Karpas-422 (cell line): ENCODE results near the gene C1orf115. TPM values are rescaled to one million over a fixed set of nuclear protein-coding genes. Genes with fewer than 3 reads are reported as not detected.
"Not testable (repeated sequence)": the region's sequence is repeated elsewhere in the genome, so short reads cannot be mapped to it uniquely, and the experiment has no call there.

Source experiments
- DNase-seq: peaks from one replicate; pipeline ENCODE4 v3.0.0-alpha.2; 2015
- H2AFZ ChIP-seq: fragments of 200-600 bp; sonication (generic); 2 replicates; pipeline ENCODE4 v1.6.1; 2014; ENCODE audit warnings: antibody characterized with exemption, low read length, mixed read lengths
- H3K27ac ChIP-seq: fragments of 200-600 bp; sonication (generic); 2 replicates; pipeline ENCODE4 v1.5.1; 2014; ENCODE audit warnings: mild to moderate bottlenecking, low read length, moderate library complexity
- H3K27me3 ChIP-seq: fragments of 200-600 bp; sonication (generic); 2 replicates; pipeline ENCODE4 v1.6.1; 2014; ENCODE audit warnings: low read length, mixed read lengths
- H3K36me3 ChIP-seq: fragments of 200-600 bp; sonication (generic); 2 replicates; pipeline ENCODE4 v1.6.1; 2014; ENCODE audit warnings: low read length, mixed read lengths; ENCODE audit not compliant: insufficient read depth
- H3K4me1 ChIP-seq: fragments of 200-600 bp; sonication (generic); 2 replicates; pipeline ENCODE4 v1.6.1; 2014; ENCODE audit warnings: mild to moderate bottlenecking, low read length, mixed read lengths
- H3K4me2 ChIP-seq: fragments of 200-600 bp; sonication (generic); 2 replicates; pipeline ENCODE4 v1.6.1; 2014; ENCODE audit warnings: low read length, low read depth, mild to moderate bottlenecking; ENCODE audit not compliant: poor library complexity, severe bottlenecking
- H3K4me3 ChIP-seq: fragments of 200-600 bp; sonication (generic); 2 replicates; pipeline ENCODE4 v1.5.1; 2014; ENCODE audit warnings: mild to moderate bottlenecking, antibody characterized with exemption, low read length, mixed read lengths
- H3K79me2 ChIP-seq: fragments of 200-600 bp; sonication (generic); 2 replicates; pipeline ENCODE4 v1.6.1; 2014; ENCODE audit warnings: mild to moderate bottlenecking, low read length, mixed read lengths
- H3K9ac ChIP-seq: fragments of 200-600 bp; sonication (generic); 2 replicates; pipeline ENCODE4 v1.6.0; 2014; ENCODE audit warnings: low read length
- H3K9me2 ChIP-seq: fragments of 200-600 bp; sonication (generic), shearing (Covaris generic); replicated peaks from 2 replicates; pipeline ENCODE4 v1.6.0; 2014; ENCODE audit warnings: mild to moderate bottlenecking, low read length, moderate library complexity; ENCODE audit not compliant: insufficient read depth
- H3K9me3 ChIP-seq: fragments of 300-700, 200-600 bp; sonication (generic); 2 replicates; pipeline ENCODE4 v1.6.1; 2014; ENCODE audit warnings: low read length, mixed read lengths
- H4K20me1 ChIP-seq: fragments of 200-600 bp; sonication (generic); 2 replicates; pipeline ENCODE4 v1.6.1; 2014; ENCODE audit warnings: mild to moderate bottlenecking, antibody characterized with exemption, low read length, low read depth; ENCODE audit not compliant: insufficient read depth
- total RNA-seq: library from RNA; depleted of rRNA; stranded (reverse); fragments of >200 nt; shearing (Covaris generic); gene quantifications from 2 replicates; pipeline ENCODE4 v1.2.3, GENCODE V29; 2014; ENCODE audit warnings: low replicate concordance

C1orf115 gene
- total RNA-seq, 1 experiment from 2014 or later: not detected

DNA sequence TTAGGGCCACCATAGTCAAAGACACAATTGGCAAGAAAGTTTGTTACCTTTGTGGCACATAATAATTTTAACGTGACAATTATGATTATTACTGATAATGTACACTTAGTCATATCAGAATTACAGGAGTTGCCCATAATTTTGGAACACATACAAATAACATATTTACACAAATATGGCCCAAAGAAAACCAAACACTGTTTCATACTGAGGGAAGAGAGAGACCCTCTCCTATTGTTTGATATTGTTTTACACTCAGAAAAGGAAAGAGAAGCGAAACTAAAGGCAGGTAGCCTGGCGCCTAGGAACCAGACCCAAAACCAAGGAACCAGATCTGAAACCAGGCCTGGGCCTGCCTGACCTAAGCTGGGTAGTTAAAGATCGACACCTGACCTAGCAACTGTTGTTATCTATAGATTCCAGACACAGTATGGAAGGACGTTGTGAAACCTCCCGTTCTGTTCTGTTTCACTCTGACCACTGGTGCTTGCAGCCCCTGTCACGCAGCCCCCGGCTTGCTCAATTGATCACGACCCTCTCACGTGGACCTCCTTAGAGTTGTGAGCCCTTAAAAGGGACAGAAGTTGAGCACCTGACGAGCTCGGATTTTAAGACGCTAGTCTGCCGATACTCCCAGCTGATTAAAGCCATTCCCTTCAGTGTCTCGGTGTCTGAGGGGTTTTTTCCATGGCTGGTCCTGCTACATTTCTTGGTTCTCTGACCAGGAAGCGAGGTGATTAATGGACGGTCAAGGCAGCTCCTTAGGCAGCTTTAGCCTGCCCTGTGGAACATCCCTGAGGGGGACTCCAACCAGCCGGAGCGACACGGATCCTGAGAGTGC lies 27.9 kb downstream of the C1orf115 start:
- H2AFZ ChIP-seq: peak overlapping the region; percentile 83
- H3K9me2 ChIP-seq: no peaks in the 10 kb centered on the region
- H3K36me3 ChIP-seq: no peaks in the 10 kb centered on the region
- no peaks in the 10 kb centered on the region for H3K79me2 ChIP-seq
- no peaks in the 10 kb centered on the region for H3K27me3 ChIP-seq
- no peaks in the 10 kb centered on the region for H4K20me1 ChIP-seq
- peak overlapping the region; percentile 36 for H3K4me2 ChIP-seq
- H3K9me3 ChIP-seq: no peaks in the 10 kb centered on the region
- peak overlapping the region; percentile 6; the same call in 1 of the 2 replicates for H3K4me3 ChIP-seq
- H3K9ac ChIP-seq: peak overlapping the region; percentile 31; the same call in 1 of the 2 replicates
- no peak for DNase-seq
- H3K4me1 ChIP-seq: peaks cover 21% of the 10 kb centered on the region
- H3K27ac ChIP-seq: peak overlapping the region; percentile 1; the same call in 1 of the 2 replicates

DNA sequence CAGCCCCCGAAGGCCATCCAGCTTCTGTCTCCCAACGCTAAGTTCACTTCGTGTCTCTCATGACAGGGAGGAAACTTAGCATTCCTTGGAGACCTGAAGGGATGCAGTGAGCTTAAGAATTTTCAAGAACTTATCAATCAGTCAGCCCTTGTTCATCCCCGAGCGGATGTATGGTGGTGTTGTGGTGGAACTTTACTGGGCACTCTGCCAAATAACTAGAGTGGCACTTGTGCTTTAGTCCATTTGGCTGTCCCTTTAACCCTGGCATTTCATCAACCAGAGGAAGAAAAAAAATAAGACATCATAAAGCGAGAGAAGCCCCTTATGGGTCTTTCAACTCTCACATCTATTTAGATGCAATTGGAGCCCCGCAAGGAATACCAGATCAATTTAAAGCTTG lies 31.1 kb downstream of the C1orf115 start:
- not testable (repeated sequence) for DNase-seq, H3K9me3 ChIP-seq, H2AFZ ChIP-seq, H3K27ac ChIP-seq, H3K36me3 ChIP-seq, H3K9me2 ChIP-seq, H3K4me3 ChIP-seq, H3K9ac ChIP-seq, H4K20me1 ChIP-seq, H3K4me2 ChIP-seq, H3K27me3 ChIP-seq, H3K79me2 ChIP-seq
- H3K4me1 ChIP-seq: peaks cover 14% of the 10 kb centered on the region

DNA sequence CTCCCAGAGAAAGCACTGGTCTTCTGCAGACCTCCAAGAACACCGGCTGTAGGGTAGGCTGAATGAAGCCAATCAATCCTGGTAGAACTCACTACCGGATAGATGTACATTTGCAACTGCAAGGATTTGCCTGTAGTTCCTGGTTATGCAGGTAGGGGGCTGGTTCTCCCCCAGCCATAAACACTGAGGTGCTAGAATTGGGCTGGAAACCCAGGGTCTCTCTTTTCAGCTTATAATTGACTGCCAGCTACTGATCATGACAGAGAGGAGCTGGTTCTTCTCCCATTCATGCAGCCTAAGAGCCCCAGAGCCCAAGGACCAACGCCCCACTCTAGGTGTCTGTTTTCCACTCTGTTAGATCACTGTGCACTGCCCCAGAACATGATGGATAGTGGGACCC lies 36.5 kb downstream of the C1orf115 start:
- H3K9me3 ChIP-seq: no peaks in the 10 kb centered on the region
- H2AFZ ChIP-seq: peak overlapping the region; percentile 25; the same call in 1 of the 2 replicates
- peak; percentile 62 for DNase-seq
- no peak overlapping the region for H3K27ac ChIP-seq
- no peak overlapping the region for H3K9ac ChIP-seq
- no peak overlapping the region for H3K4me3 ChIP-seq
- H4K20me1 ChIP-seq: no peaks in the 10 kb centered on the region
- H3K4me2 ChIP-seq: no peak overlapping the region
- no peaks in the 10 kb centered on the region for H3K36me3 ChIP-seq
- no peaks in the 10 kb centered on the region for H3K27me3 ChIP-seq
- no peaks in the 10 kb centered on the region for H3K79me2 ChIP-seq
- no peaks in the 10 kb centered on the region for H3K9me2 ChIP-seq
- peaks cover 4% of the 10 kb centered on the region for H3K4me1 ChIP-seq

DNA sequence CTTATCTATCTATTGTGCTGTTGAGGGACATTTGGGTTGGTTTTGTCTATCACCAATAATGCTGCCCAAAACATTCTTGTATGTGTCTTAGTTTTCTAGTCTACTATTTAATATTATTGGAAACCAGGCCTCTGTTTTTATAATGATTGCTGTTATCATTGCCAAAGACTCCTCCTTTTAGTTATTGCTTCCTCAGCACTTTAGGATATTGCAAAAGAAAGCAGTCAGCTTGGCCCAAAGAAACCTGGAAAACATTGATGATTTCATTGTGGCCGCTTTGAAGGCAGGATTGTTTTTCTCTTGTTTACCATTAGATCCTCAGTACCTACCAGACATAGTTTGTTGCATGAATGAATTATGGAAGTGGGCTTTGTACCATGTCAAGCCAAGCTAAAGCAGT lies 37.4 kb downstream of the C1orf115 start:
- Histone ChIP-seq H3K4me3 (no peak overlapping the region), H4K20me1 (no peaks in the 10 kb centered on the region)

DNA sequence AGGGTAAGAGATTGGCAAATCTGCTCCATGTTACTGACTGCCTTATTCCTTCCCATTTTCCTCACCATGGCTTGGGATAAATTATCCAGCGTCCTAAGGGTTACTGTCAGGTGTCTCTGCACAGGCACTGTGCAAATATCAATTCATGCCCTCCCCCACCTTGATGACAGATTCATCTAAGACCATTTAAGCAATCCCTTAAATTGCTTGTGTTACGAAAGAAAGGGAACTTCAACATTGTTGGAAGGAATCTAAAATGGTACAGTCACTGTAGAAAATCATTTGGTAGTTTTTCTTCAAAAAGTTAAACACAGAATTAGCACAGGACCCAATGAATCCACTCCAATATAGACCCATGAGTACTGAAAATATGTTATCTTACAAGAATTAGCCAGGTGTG lies 40.3 kb downstream of the C1orf115 start:
- 0 out of 2 replicates have a peak overlapping the region, but pooled peaks have one; percentile 25 for H2AFZ ChIP-seq
- H3K79me2 ChIP-seq: no peaks in the 10 kb centered on the region

More for the DNA sequence above, 37.4 kb downstream of the C1orf115 start:
- H3K36me3 ChIP-seq: no peaks in the 10 kb centered on the region
- no peak overlapping the region for H3K9ac ChIP-seq
- DNase-seq: no peak
- peaks cover 8% of the 10 kb centered on the region for H3K4me1 ChIP-seq
- H3K27ac ChIP-seq: no peak overlapping the region
- 0 out of 2 replicates have a peak overlapping the region, but pooled peaks have one; percentile 25 for H2AFZ ChIP-seq
- H3K79me2 ChIP-seq: no peaks in the 10 kb centered on the region
- no peak overlapping the region for H3K4me2 ChIP-seq
- H3K9me2 ChIP-seq: no peaks in the 10 kb centered on the region
- H3K27me3 ChIP-seq: no peaks in the 10 kb centered on the region
- H3K9me3 ChIP-seq: no peaks in the 10 kb centered on the region

DNA sequence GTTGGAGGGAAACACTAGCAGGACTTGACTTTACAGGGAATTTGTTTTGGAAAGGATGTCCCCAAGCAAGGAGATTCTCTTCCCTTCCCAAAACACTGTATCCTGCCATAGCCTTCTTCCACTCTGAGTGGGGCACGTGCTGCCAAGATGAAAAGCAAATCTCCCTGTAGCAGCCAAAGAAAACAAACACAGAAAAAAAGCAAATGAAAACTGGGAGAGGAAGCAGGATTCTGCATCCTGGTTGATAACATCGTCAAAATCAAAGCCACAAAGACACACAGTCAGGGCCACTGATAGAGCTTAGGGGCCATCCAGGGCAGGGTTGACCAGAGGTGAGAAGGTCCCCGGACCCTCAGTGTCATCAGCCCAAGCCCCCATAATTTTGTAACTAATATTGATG lies 42.0 kb downstream of the C1orf115 start:
- H2AFZ ChIP-seq: peak overlapping the region; percentile 65; the same call in 1 of the 2 replicates

More for the DNA sequence above, 40.3 kb downstream of the C1orf115 start:
- no peak overlapping the region for H3K9ac ChIP-seq
- no peaks in the 10 kb centered on the region for H4K20me1 ChIP-seq
- H3K27ac ChIP-seq: no peak overlapping the region
- H3K4me1 ChIP-seq: peaks cover 18% of the 10 kb centered on the region
- H3K4me2 ChIP-seq: no peak overlapping the region
- no peaks in the 10 kb centered on the region for H3K9me2 ChIP-seq
- H3K9me3 ChIP-seq: no peaks in the 10 kb centered on the region
- H3K4me3 ChIP-seq: no peak overlapping the region
- DNase-seq: no peak
- no peaks in the 10 kb centered on the region for H3K36me3 ChIP-seq
- no peaks in the 10 kb centered on the region for H3K27me3 ChIP-seq

DNA sequence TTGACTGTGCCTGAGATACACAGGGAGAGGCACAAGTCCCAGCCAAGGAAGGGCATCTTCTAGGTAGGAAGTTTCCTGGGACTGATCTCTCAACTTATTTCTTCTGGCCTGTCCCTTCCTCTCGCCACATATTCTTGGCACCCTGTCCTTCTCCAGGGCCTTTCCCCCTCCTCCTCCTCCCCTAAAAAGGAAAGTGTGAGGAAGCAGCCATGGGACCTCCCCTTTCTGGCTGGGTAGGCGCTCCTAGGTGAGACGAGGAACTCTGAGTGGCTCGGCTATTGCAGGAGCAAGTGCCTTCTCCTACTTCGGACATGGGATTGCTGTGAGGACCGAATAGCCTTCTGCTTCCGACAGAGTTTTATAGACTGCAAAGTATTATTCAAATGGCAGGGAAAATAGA lies 42.5 kb downstream of the C1orf115 start:
- no peak overlapping the region; the same call in 1 of the 2 replicates for H2AFZ ChIP-seq
- no peaks in the 10 kb centered on the region for H4K20me1 ChIP-seq
- H3K4me1 ChIP-seq: peaks cover 29% of the 10 kb centered on the region
- H3K4me2 ChIP-seq: peak overlapping the region; percentile 47
- peak; percentile 44 for DNase-seq
- H3K27me3 ChIP-seq: no peaks in the 10 kb centered on the region
- no peaks in the 10 kb centered on the region for H3K9me2 ChIP-seq
- H3K79me2 ChIP-seq: no peaks in the 10 kb centered on the region
- H3K4me3 ChIP-seq: no peak overlapping the region
- H3K27ac ChIP-seq: peak overlapping the region; percentile 22; the same call in 1 of the 2 replicates
- H3K9ac ChIP-seq: no peak overlapping the region; the same call in 1 of the 2 replicates
- no peaks in the 10 kb centered on the region for H3K9me3 ChIP-seq
- H3K36me3 ChIP-seq: no peaks in the 10 kb centered on the region

More for the DNA sequence above, 42.0 kb downstream of the C1orf115 start:
- Histone ChIP-seq H3K79me2 (no peaks in the 10 kb centered on the region), H4K20me1 (no peaks in the 10 kb centered on the region), H3K4me1 (peaks cover 24% of the 10 kb centered on the region), H3K9ac (no peak overlapping the region), H3K9me2 (no peaks in the 10 kb centered on the region), H3K9me3 (no peaks in the 10 kb centered on the region), H3K4me3 (no peak overlapping the region), H3K4me2 (no peak overlapping the region), H3K27ac (peak overlapping the region; percentile 22; the same call in 1 of the 2 replicates), H3K36me3 (no peaks in the 10 kb centered on the region), H3K27me3 (no peaks in the 10 kb centered on the region)
- DNase-seq: no peak

DNA sequence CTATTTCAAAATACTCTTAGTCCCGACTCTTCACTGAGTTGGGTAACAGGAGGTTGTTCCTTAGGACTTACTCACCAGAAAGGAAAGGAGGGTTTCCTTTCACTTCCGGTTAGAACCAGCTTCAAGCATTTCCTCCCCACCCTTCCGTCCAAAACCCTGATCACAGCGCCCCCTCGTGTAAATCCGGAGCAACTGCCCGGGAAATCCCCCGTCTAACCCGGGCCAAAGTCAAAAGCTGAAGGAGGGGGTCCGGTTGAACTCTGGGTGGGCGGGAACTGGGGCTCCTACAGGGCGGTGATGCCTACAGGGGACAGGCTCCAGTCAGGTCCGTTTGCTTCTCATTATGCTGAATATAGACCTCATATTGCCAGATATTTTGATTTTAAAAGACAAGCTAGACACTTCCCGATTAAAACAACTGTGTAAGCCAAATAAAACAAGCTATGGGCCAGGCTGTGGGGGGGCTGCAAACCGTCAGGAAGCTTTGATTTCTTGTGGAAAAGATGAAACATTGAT lies 43.0 kb downstream of the C1orf115 start:
- Histone ChIP-seq H3K27ac (peak overlapping the region; percentile 22; the same call in 1 of the 2 replicates), H3K9me3 (no peaks in the 10 kb centered on the region), H2AFZ (peak overlapping the region; percentile 76)

More for the DNA sequence above, 43.0 kb downstream of the C1orf115 start:
- no peaks in the 10 kb centered on the region for H3K79me2 ChIP-seq
- H4K20me1 ChIP-seq: no peaks in the 10 kb centered on the region
- H3K9me2 ChIP-seq: no peaks in the 10 kb centered on the region
- no peaks in the 10 kb centered on the region for H3K36me3 ChIP-seq
- peak; percentile 96 for DNase-seq
- H3K4me2 ChIP-seq: peak overlapping the region; percentile 47
- H3K4me3 ChIP-seq: no peak overlapping the region
- no peaks in the 10 kb centered on the region for H3K27me3 ChIP-seq
- peak overlapping the region; percentile 27 for H3K9ac ChIP-seq
- peaks cover 32% of the 10 kb centered on the region for H3K4me1 ChIP-seq
